ENCODE results near the gene DNAJB2.
"Not testable (repeated sequence)": the region's sequence is repeated elsewhere in the genome, so short reads cannot be mapped to it uniquely, and the experiment has no call there.

The DNAJB2 gene

GRCh38 chr2:219302412-219302968, 23.3 kb downstream of the DNAJB2 start:
- no peak for DNase-seq (ENCODE audit: low read depth in 2 of 2)

GRCh38 chr2:219304223-219304622, 25.1 kb downstream of the DNAJB2 start:
- DNase-seq (ENCODE audit: low read depth in 2 of 2): no peak

- DNase-seq (ENCODE audit: low read depth in 2 of 2): no peak
Observed at GRCh38 chr2:219306047-219306446, 26.9 kb downstream of the DNAJB2 start.

- peak; percentile 18 to 32 for DNase-seq (ENCODE audit: low read depth in 2 of 2)
Observed at GRCh38 chr2:219308142-219309101, 29.3 kb downstream of the DNAJB2 start.

- no peak for DNase-seq (ENCODE audit: low read depth in 2 of 2)
Observed at GRCh38 chr2:219309278-219309677, 30.1 kb downstream of the DNAJB2 start, which contains the start of gene PTPRN. TSS of gene PTPRN (minus strand) at chr2:219309401. CDS start at chr2:219309332, 69 bp downstream.

GRCh38 chr2:219312683-219313263, 33.6 kb downstream of the DNAJB2 start:
- not testable (repeated sequence) for DNase-seq (ENCODE audit: low read depth in 2 of 2)

- no peak for DNase-seq (ENCODE audit: low read depth in 2 of 2)
Observed at GRCh38 chr2:219314804-219315468, 35.8 kb downstream of the DNAJB2 start.

- DNase-seq (ENCODE audit: low read depth in 2 of 2): no peak
Observed at GRCh38 chr2:219323434-219323833, 44.3 kb downstream of the DNAJB2 start.

- DNase-seq (ENCODE audit: low read depth in 2 of 2): no peak
Observed at GRCh38 chr2:219325136-219325535, 46.0 kb downstream of the DNAJB2 start.

GRCh38 chr2:219325657-219326315, 46.6 kb downstream of the DNAJB2 start:
- DNase-seq (ENCODE audit: low read depth in 2 of 2): no peak

- no peak for DNase-seq (ENCODE audit: low read depth in 2 of 2)
Observed at GRCh38 chr2:219327719-219328118, 48.6 kb downstream of the DNAJB2 start.

- no peak for DNase-seq (ENCODE audit: low read depth in 2 of 2)
Observed at GRCh38 chr2:219331560-219332213, 52.5 kb downstream of the DNAJB2 start.

- DNase-seq (ENCODE audit: low read depth in 2 of 2): no peak
Observed at GRCh38 chr2:219332542-219332941, 53.4 kb downstream of the DNAJB2 start, which contains the start of gene RESP18. TSS of gene RESP18 (minus strand) at chr2:219332744.

GRCh38 chr2:219334076-219334475, 54.9 kb downstream of the DNAJB2 start:
- DNase-seq (ENCODE audit: low read depth in 2 of 2): no peak

GRCh38 chr2:219335373-219335786, 56.2 kb downstream of the DNAJB2 start:
- no peak for DNase-seq (ENCODE audit: low read depth in 2 of 2)
